Dermis microvascular lymphatic vessel endothelial cell (primary cell): Measurements from ENCODE around the gene CDH13. TPM values are rescaled to one million over a fixed set of nuclear protein-coding genes. Genes with fewer than 3 reads are reported as not detected.

Source experiments
- DNase-seq, 2 donors: peaks; one replicate each; pipeline versions ENCODE4 v3.0.0 to v3.0.0-alpha.2; 2010; ENCODE audit warnings: low read depth in 2 of 2
- total RNA-seq: library from RNA; depleted of rRNA; stranded (reverse); fragments of >200 nt; gene quantifications from 2 replicates; pipeline ENCODE4 v1.2.1, GENCODE V29; 2014

The CDH13 gene
- total RNA-seq, 1 donor from 2014 or later: 68.9 TPM

- DNase-seq: no peak
These were observed 847.3 kb downstream of the CDH13 start for GRCh38 chr16:83473926-83474650.

- no peak for DNase-seq
These were observed 848.3 kb downstream of the CDH13 start for GRCh38 chr16:83475108-83475507.

DNA sequence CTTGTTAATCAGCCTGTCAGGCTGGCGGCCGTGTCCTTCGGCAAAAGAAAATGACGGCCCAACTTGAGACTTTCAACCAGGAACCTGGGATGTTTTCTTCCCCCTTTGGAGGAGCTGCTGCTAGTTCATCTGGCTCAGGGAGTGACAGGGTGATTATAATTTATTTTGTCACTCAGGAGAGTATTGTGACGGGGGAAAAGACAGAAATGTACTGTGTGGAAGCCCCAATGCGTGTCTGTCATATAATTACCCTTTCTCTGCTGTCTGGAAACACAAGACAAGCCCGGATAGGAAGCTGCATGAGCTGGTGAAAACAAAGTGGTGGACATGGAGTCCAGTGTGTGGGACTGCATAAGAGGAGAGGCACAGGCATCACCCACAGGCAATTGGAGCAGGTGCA, 854.8 kb downstream of the CDH13 start:
- DNase-seq: no peak

GRCh38 chr16:83482545-83483162, 855.9 kb downstream of the CDH13 start:
- DNase-seq: no peak

DNA sequence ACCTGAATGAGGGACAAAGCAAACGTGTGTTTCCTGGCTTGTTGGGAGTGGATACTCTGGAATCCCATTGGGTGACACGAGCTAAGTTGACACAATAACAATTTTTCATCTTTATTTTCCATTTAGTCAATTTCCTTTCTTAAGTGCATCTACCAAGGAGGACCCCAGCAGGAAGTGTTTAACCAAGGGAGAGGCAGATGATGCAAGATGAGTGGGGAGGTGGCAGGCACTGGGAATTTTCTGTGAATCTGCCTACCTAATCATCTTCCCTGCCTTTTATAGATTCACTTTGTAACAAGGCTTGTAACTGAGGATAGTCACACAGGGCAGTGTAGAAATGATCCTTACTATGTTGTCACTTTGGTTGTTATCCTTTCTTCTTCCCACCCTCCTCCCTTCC, 863.3 kb downstream of the CDH13 start:
- DNase-seq: no peak

DNA sequence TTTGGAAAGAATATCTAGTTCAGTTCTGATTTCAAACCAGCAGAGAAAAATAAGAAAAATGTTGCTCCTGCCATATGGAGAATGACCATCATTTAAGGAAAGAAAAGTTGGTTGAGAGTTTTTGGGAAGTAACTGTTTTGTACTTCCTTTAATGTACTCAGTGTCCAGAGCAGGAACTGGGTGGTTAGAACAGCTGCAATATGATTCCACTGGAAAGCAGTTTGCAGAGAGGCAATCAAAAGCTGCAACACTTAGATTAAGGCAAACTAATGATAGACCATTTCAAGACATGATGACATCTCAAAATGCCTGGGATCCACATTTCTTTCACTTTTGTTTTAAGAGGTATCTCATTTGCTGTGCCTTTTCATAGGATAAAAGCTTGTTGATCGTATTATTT, 867.7 kb downstream of the CDH13 start:
- no peak for DNase-seq

- DNase-seq: no peak
These were observed 874.7 kb downstream of the CDH13 start for GRCh38 chr16:83501481-83501880.

GRCh38 chr16:83508295-83508694, 881.5 kb downstream of the CDH13 start:
- no peak for DNase-seq

- DNase-seq: no peak
These were observed 882.5 kb downstream of the CDH13 start for GRCh38 chr16:83509316-83509715.

DNA sequence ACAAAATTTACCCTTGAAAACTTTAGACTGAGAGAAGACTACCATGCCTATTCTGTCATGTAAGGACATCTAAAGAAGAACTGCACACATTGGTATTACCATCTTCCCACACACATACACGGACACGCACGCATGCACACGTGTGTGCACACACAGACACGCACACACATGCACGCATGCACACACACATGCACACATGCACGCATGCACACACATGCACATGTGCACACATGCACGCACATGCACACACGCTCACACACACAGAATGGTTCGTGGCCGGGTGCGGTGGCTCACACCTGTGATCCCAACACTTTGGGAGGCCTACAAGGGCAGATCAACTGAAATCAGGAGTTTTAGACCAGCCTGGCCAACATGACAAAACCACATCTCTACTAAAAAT, 884.1 kb downstream of the CDH13 start:
- DNase-seq: no peak

DNA sequence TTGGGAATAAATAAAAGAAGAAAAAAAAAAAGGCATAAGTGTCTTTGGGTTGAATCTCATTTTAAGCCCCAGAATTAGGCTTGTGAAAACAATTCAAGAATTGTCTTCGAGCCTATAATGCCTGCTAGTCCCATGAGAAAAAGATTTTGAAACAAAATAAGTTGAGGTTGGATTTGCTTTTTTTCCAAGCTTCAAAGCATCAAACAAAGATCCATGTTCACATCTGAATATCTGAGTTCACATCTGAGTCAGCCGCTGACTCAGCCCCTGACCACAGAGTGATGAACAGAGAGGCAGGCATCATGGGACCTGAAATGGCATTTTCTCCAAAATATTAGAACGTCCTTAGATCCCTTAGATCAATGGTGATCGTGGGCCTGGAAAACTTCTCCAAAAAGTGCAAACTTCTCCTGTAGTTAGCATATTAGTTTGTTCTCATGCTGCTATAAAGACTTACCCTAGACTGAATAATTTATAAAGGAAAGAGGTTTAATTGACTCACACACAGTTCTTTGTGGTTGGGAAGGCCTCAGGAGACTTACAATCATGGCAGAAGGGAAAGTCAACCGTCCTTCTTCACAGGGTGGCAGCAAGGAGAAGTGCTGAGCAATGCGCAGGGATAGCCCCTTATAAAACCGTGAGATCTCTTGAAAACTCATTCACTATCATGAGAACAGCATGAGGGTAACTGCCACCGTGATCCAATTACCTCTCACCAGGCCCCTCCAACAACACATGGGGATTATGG, 886.4 kb downstream of the CDH13 start:
- DNase-seq: no peak

DNA sequence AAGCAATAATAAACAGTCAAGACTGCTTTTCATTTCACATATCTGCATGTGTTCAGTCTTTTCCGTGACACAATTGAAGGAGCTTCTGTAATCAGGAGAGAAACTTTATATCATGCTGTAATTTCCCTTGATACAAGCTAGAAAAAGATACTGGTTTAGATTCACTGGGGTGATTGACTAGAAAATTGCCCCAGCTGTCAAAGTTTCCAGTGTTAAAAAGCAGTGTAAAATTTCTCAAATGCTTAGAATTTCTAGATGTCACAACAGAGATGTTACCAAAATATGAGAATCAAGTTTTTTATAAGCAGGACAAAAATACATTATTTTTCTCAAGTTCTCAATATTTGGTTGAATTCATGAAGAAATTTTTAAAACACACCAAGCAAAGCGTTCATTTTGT, 888.6 kb downstream of the CDH13 start:
- DNase-seq: no peak

DNA sequence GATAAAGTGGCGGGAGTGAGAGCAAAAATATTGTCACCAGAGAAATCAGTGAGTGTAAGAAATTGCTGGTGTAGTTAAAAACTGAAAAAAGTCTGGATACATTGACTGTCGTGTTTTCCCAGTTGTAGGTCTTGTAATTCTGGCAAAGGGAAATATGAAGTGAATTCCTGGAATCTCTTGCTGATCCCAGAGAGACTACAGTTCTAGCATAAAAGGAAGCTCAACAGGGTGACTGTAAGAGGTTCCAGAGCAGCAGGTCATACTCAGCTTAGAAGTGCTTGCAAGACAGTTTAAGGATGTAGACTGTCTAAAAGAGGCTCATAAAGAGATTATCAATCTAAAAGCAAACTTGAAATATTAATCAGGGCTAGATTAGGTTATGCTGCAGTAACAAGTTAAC, 890.2 kb downstream of the CDH13 start:
- no peak for DNase-seq

GRCh38 chr16:83517398-83517797, 890.6 kb downstream of the CDH13 start:
- peak; percentile 1 to 31 for DNase-seq

- DNase-seq: no peak
These were observed 893.8 kb downstream of the CDH13 start for GRCh38 chr16:83520596-83520995.

- no peak for DNase-seq
These were observed 903.5 kb downstream of the CDH13 start for GRCh38 chr16:83530293-83530692.

GRCh38 chr16:83532634-83533033, 905.9 kb downstream of the CDH13 start:
- no peak for DNase-seq

GRCh38 chr16:83533193-83533592, 906.4 kb downstream of the CDH13 start:
- no peak for DNase-seq

DNA sequence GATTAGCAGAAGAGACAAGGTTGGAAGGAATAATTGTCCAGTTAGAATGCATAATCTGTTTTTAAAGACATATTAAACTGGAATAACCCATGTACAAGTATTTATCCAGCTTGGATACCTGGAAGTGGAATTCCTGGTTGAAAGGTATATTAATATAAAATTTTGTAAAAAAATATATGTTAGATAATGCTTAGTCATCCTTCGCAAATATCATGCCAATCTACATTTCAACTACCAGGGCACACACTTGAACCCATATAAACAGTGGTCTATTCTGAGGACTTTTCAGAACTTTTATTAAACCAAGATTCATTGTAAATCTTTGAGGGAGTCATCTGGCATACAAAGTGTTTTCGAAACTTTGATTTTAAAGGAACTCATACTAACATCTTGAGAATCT, 911.9 kb downstream of the CDH13 start:
- DNase-seq: no peak

- DNase-seq: no peak
These were observed 913.1 kb downstream of the CDH13 start for GRCh38 chr16:83539736-83540490.

DNA sequence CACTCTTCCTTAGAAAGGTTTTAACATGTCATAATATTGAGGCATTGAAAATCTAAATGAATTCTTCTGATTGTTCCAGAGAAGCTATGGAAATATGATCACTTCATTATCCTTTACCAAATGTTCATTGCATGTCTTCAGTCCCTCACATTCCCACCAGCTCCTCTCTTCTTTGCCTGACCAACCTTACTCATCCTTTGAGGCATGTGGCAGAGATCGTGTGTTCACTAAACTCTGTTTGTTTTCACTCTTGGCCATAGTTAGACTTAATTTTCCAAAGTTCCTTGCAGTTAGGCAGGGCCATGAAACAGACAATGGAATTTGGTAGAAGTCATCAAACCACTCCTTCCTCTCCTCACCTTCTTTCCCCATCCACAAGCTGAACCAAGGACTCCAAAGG, 914.5 kb downstream of the CDH13 start:
- DNase-seq: no peak

DNA sequence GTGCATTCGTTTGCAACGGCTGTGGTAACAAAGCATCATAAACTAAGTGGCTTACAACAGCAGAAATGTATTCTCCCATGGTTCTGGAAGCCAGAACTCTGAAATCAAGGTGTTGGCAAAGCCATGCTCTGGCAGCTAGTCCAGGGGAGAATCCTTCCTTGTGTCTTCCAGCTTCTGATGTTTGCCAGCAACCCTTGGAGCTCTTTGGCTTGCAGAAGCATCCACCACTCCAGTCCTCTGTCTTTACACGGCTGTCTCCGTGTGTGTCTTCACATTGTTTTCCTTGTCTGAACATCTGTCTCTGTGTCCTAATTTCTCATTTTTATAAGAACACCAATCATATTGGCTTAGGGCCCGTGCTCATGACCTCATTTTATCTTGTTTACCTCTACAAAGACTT, 915.7 kb downstream of the CDH13 start:
- no peak for DNase-seq
